Gastroesophageal sphincter (tissue), 4 donors: ENCODE results near the gene AGER. TPM values are rescaled to one million over a fixed set of nuclear protein-coding genes. Genes with fewer than 3 reads are reported as not detected.

ENCODE experiments used
- ATAC-seq: fragments of 150-250 bp; one replicate; pipeline ENCODE4 v1.9.1; 2016; ENCODE audit warnings: mild to moderate bottlenecking, moderate library complexity
- H3K27ac ChIP-seq, 4 donors: fragments of 200-600 bp; sonication (generic) in 3 of 4; 1 replicate in 3 of 4; 2 replicates in 1 of 4; pipeline ENCODE4 v1.5.1; 2016 to 2019
- H3K27me3 ChIP-seq: fragments of 200-600 bp; sonication (generic); one replicate; pipeline ENCODE4 v1.5.1; 2019
- H3K36me3 ChIP-seq, 2 donors: fragments of 200-600 bp; sonication (generic); one replicate each; pipeline ENCODE4 v1.5.1; 2019; ENCODE audit warnings: control low read depth in 1 of 2
- H3K4me1 ChIP-seq, 3 donors: fragments of 200-600 bp; sonication (generic); 1 replicate in 2 of 3; 2 replicates in 1 of 3; pipeline ENCODE4 v1.5.1; 2016 to 2019; ENCODE audit warnings: control low read depth in 2 of 3
- H3K4me3 ChIP-seq, 2 donors: fragments of 200-600 bp; sonication (generic); one replicate each; pipeline ENCODE4 v1.5.1; 2019; ENCODE audit warnings: mild to moderate bottlenecking in 1 of 2, moderate library complexity in 1 of 2
- H3K9me3 ChIP-seq, 3 donors: fragments of 200-600 bp; sonication (generic); one replicate each; pipeline ENCODE4 v1.5.1; 2017 to 2019; ENCODE audit warnings: control low read depth in 2 of 3
- CTCF ChIP-seq, 4 experiments: fragments of 200-600 bp in 2 of 4; fragments of 450-650 bp in 2 of 4; sonication (generic) in 1 of 4; IDR thresholded peaks; one replicate each; pipeline ENCODE4 v1.5.1; 2017 to 2019; ENCODE audit warnings: antibody characterized with exemption in 4 of 4, mild to moderate bottlenecking in 2 of 4, moderate library complexity in 2 of 4
- EP300 ChIP-seq: sonication (generic); formaldehyde crosslinking; IDR thresholded peaks from one replicate; pipeline ENCODE4 v1.6.1; 2017; ENCODE audit warnings: antibody characterized with exemption, mild to moderate bottlenecking
- POLR2A ChIP-seq, 2 donors: fragments of 450-650 bp; IDR thresholded peaks; one replicate each; pipeline ENCODE4 v1.6.1; 2017; ENCODE audit warnings: antibody characterized with exemption in 2 of 2, mild to moderate bottlenecking in 2 of 2, moderate library complexity in 1 of 2
- POLR2AphosphoS5 ChIP-seq: sonication (generic); formaldehyde crosslinking; IDR thresholded peaks from one replicate; pipeline ENCODE4 v1.6.1; 2017; ENCODE audit warnings: antibody characterized with exemption
- WGBS, 2 donors: methylation state at CpG; one replicate each; pipeline ENCODE4 v1.1.5; 2018; ENCODE audit warnings: low coverage in 1 of 2; 5-methylcytosine and 5-hydroxymethylcytosine counted together
- total RNA-seq, 4 donors: library from RNA; depleted of rRNA; stranded (reverse); fragments of >200 nt; gene quantifications; one replicate each; pipeline ENCODE4 v1.1.0, GENCODE V29; 2016

AGER gene
- total RNA-seq, 4 donors from 2014 or later: 1.4 to 2.3 (median 1.6) TPM

DNA sequence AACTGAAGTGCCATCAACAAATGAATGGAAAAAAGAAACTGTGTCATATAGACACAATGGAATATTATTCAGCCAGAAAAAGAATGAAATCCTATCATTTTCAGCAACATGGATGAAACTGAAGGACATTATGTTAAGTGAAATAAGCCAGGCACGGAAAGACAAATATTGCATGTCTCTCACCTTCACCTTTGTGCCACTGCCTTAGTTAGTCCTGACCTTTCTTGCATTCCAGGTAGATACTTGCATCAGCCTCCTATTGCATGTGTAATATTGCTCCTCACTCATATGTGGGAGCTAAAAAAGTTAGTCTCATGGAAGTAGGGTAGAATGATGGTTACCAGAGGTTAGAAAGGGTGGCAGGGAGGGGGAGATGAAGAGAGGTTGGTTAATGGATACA lies 24.9 kb upstream of the AGER start:
- Histone ChIP-seq H3K27me3 (peaks cover 2% of the 10 kb centered on the region), H3K27ac (no peak overlapping the region), H3K9me3 (no peaks in the 10 kb centered on the region), H3K36me3 (no peaks in the 10 kb centered on the region), H3K4me1 (no peaks in the 10 kb centered on the region), H3K4me3 (no peak overlapping the region)
- no peak for ATAC-seq
- no peak for TF ChIP-seq POLR2AphosphoS5
- no peak for TF ChIP-seq CTCF (IDR thresholded peaks at IDR 0.05)
- no peak for TF ChIP-seq POLR2A (IDR thresholded peaks at IDR 0.05)
- WGBS, 2 donors: 80 to 86% methylated on average over 1 of the region's 1 CpG

DNA sequence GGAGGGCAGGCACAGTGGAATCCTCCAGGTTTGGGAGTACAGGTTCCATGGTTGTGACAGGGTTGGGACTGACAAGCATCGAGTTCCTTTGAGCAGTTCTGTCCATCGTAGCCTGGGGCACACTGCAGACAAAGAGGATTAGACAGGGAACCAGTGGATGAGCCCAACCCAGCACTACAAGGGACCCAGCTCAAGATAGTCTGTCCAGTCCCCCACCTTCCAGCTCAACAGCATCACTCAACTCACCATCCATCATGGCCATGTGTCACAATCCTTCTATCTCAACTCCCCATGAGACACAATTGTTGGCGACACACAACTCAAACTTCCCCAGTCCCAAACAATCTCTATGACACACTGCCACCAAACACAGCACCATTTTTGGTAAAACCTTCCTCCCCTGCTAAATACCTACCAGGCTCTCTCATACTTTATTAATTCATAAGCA lies 20.2 kb upstream of the AGER start:
- no peaks in the 10 kb centered on the region for H3K9me3 ChIP-seq
- TF ChIP-seq CTCF (IDR thresholded peaks at IDR 0.05) (no peak), EP300 (no peak), POLR2AphosphoS5 (no peak), POLR2A (IDR thresholded peaks at IDR 0.05) (no peak)
- no peaks in the 10 kb centered on the region for H3K36me3 ChIP-seq
- no peak for ATAC-seq
- H3K4me1 ChIP-seq: no peaks in the 10 kb centered on the region
- no peak overlapping the region for H3K27ac ChIP-seq
- H3K4me3 ChIP-seq: no peak overlapping the region
- H3K27me3 ChIP-seq: peaks cover 27% of the 10 kb centered on the region
- 83 to 89% methylated on average over 1 of the region's 3 CpGs for WGBS, 2 donors

DNA sequence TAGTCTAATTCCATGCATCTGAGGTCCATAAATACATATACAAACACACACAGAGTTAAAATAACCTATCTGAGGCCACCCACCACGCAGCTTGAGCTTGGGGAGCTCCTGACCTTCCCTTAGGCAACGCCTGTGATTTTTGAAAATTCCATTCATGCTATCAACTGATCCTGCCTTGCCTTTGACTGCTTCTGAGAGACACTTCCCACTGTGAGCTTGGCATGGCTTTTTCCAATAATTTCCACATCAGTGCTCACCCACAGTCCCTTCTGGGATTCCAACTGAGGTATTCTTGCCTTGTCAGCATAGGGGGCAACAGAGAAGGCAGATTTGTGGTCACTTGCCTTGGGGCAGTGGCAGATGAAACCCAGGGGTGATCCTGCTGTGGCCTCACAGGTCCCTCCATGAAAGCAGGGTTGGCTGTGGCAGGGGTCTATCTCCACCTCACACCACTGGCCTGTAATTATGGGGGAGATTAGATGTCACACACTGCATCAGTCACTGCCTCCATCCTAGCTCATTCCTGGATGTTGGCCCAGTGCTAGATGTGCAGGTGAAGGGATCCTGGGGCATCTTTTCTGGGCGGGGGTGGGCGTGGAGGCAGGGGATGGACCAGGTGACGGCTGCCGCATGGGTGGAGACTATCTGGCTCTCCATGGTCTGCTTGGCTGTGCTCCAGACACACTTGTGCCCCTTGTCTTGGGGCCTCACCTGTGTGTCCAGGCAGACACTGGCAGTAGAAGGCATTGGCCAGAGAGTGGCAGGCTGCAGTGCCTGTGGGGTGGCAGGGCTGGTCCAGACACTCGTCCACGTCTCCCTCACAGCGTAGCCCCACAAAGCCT lies 19.6 kb upstream of the AGER start:
- no peak for ATAC-seq
- H3K36me3 ChIP-seq: no peaks in the 10 kb centered on the region

DNA sequence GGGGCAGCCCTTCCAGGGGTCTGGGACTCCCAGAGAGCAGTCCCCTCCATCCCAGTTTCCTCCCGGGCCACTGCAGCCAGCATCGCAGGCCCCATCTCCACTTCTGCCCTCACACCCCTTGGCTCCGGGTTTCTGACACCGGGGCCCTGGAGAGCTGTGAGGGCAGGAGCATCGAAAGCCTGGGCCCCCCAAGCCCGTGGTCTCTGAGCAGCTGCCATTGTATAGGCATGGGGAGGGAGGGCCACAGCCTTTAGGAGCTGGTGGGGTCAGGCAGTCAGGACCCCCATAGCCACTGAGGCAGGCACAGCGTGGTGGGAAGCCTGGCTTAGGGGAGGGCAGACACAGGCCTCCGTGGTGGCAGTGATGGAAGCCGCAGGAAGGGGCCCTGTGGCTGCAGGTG lies 18.1 kb upstream of the AGER start:
- WGBS, 2 donors: 71% methylated on average over 5 of the region's 9 CpGs; no CpG with 5 or more reads in 1 of the 2 donors
- TF ChIP-seq EP300 (no peak), POLR2A (IDR thresholded peaks at IDR 0.05) (no peak), POLR2AphosphoS5 (no peak), CTCF (IDR thresholded peaks at IDR 0.05) (no peak)
- no peak overlapping the region for H3K27ac ChIP-seq

More for the DNA sequence above, 19.6 kb upstream of the AGER start:
- Histone ChIP-seq H3K4me1 (no peaks in the 10 kb centered on the region), H3K27me3 (peaks cover 27% of the 10 kb centered on the region), H3K27ac (no peak overlapping the region), H3K9me3 (no peaks in the 10 kb centered on the region), H3K4me3 (no peak overlapping the region)
- WGBS, 2 donors: 81 to 84% methylated on average over 4 to 5 of the region's 9 CpGs
- TF ChIP-seq POLR2AphosphoS5 (no peak), EP300 (no peak), POLR2A (IDR thresholded peaks at IDR 0.05) (no peak), CTCF (IDR thresholded peaks at IDR 0.05) (no peak)

More for the DNA sequence above, 18.1 kb upstream of the AGER start:
- Histone ChIP-seq H3K36me3 (no peaks in the 10 kb centered on the region), H3K27me3 (peaks cover 27% of the 10 kb centered on the region), H3K4me3 (no peak overlapping the region), H3K9me3 (no peaks in the 10 kb centered on the region), H3K4me1 (peaks cover 0 to 6% (median 1%) of the 10 kb centered on the region in 3 donors)
- ATAC-seq: no peak
